Neuronal stem cell (in vitro differentiated cells): ENCODE results near the gene MACROD1.
A peak's percentile ranks its signal among the peaks of the same experiment; 100 is the strongest.

ENCODE experiments used
- DNase-seq: peaks from one replicate; pipeline ENCODE4 v3.0.0-alpha.2; 2013; ENCODE audit warnings: low spot score
- H2AFZ ChIP-seq: one replicate; pipeline ENCODE4 v1.6.1; 2013; ENCODE audit warnings: mild to moderate bottlenecking, low read length, inconsistent platforms
- H2AK5ac ChIP-seq: 2 replicates; pipeline ENCODE4 v1.6.1; 2013; ENCODE audit warnings: low read depth, mild to moderate bottlenecking, inconsistent platforms, low read length, moderate library complexity, mixed read lengths
- H2BK120ac ChIP-seq: 2 replicates; pipeline ENCODE4 v1.6.1; 2013; ENCODE audit warnings: low read depth, mild to moderate bottlenecking, inconsistent platforms, low read length, moderate library complexity, mixed read lengths
- H2BK12ac ChIP-seq: one replicate; pipeline ENCODE4 v1.6.1; 2013; ENCODE audit warnings: low read length, inconsistent platforms
- H2BK15ac ChIP-seq: 2 replicates; pipeline ENCODE4 v1.6.1; 2013; ENCODE audit warnings: mild to moderate bottlenecking, low read length, inconsistent platforms, mixed read lengths
- H2BK5ac ChIP-seq: one replicate; pipeline ENCODE4 v1.6.1; 2013; ENCODE audit warnings: inconsistent platforms, mild to moderate bottlenecking, low read length, moderate library complexity
- H3K14ac ChIP-seq: one replicate; pipeline ENCODE4 v1.6.1; 2013; ENCODE audit warnings: low read length, inconsistent platforms
- H3K18ac ChIP-seq: 2 replicates; pipeline ENCODE4 v1.6.1; 2013; ENCODE audit warnings: low read length, inconsistent platforms
- H3K23ac ChIP-seq: 2 replicates; pipeline ENCODE4 v1.6.1; 2013; ENCODE audit warnings: low read depth, mild to moderate bottlenecking, mixed read lengths, low read length, inconsistent platforms; ENCODE audit not compliant: poor library complexity
- H3K27ac ChIP-seq: replicated peaks from 3 replicates; pipeline ENCODE4 v1.5.1; 2013; ENCODE audit warnings: low read length, inconsistent platforms
- H3K27me3 ChIP-seq, 3 experiments: 2 replicates each; pipeline ENCODE4 v1.6.1; 2013; ENCODE audit warnings: low read length in 3 of 3, mild to moderate bottlenecking in 2 of 3, inconsistent platforms in 1 of 3, low read depth in 1 of 3, mixed read lengths in 1 of 3, moderate library complexity in 1 of 3; ENCODE audit not compliant: control insufficient read depth in 3 of 3, insufficient read depth in 3 of 3
- H3K36me3 ChIP-seq, 2 donors: replicated peaks in 1 of 2; 2 replicates each; pipeline ENCODE4 v1.6.1; 2013; ENCODE audit warnings: low read length in 2 of 2; ENCODE audit not compliant: control insufficient read depth in 2 of 2, insufficient read depth in 2 of 2
- H3K4ac ChIP-seq: 2 replicates; pipeline ENCODE4 v1.6.1; 2013; ENCODE audit warnings: inconsistent platforms, mild to moderate bottlenecking, low read length, moderate library complexity
- H3K4me1 ChIP-seq, 2 donors: 1 replicate in 1 of 2; 2 replicates in 1 of 2; pipeline ENCODE4 v1.6.1; 2013; ENCODE audit warnings: low read length in 2 of 2, low read depth in 1 of 2; ENCODE audit not compliant: control insufficient read depth in 2 of 2, insufficient read depth in 1 of 2
- H3K4me2 ChIP-seq: one replicate; pipeline ENCODE4 v1.6.1; 2013; ENCODE audit warnings: mild to moderate bottlenecking, low read length, inconsistent platforms; ENCODE audit not compliant: insufficient read depth, poor library complexity, severe bottlenecking
- H3K4me3 ChIP-seq, 2 donors: 2 replicates each; pipeline ENCODE4 v1.5.1; 2013; ENCODE audit warnings: low read length in 2 of 2, mild to moderate bottlenecking in 2 of 2, inconsistent platforms in 1 of 2, moderate library complexity in 1 of 2
- H3K79me1 ChIP-seq: one replicate; pipeline ENCODE4 v1.6.1; 2013; ENCODE audit warnings: low read depth, mild to moderate bottlenecking, inconsistent platforms, low read length, moderate library complexity
- H3K9ac ChIP-seq: one replicate; pipeline ENCODE4 v1.6.1; 2013; ENCODE audit warnings: mild to moderate bottlenecking, low read depth, low read length, inconsistent platforms; ENCODE audit not compliant: poor library complexity
- H3K9me3 ChIP-seq, 2 donors: replicated peaks in 1 of 2; 2 replicates each; pipeline versions ENCODE3 to v1.6.1; 2013; ENCODE audit warnings: low read length in 2 of 2, mild to moderate bottlenecking in 2 of 2, inconsistent platforms in 1 of 2, low read depth in 1 of 2, mixed read lengths in 1 of 2, moderate library complexity in 1 of 2; ENCODE audit not compliant: control insufficient read depth in 2 of 2, insufficient read depth in 1 of 2
- H4K8ac ChIP-seq: one replicate; pipeline ENCODE4 v1.6.1; 2013; ENCODE audit warnings: low read depth, mild to moderate bottlenecking, inconsistent platforms, low read length, moderate library complexity
- H4K91ac ChIP-seq: one replicate; pipeline ENCODE4 v1.6.1; 2013; ENCODE audit warnings: low read length, low read depth, mild to moderate bottlenecking, inconsistent platforms; ENCODE audit not compliant: poor library complexity
- WGBS, 2 donors: extraction: QIAGEN DNeasy Blood & Tissue Kit; methylation state at CpG; one replicate each; pipeline ENCODE4 v1.1.7; 2013; ENCODE audit warnings: missing lambda C conversion rate in 2 of 2, mixed read lengths in 1 of 2; ENCODE audit not compliant: insufficient read length in 2 of 2, insufficient replicate concordance in 1 of 2; ENCODE audit errors: extremely low coverage in 2 of 2; 5-methylcytosine and 5-hydroxymethylcytosine counted together

MACROD1 gene

GRCh38 chr11:64204080-64204440 is 38.1 kb upstream of the MACROD1 start:
- no peak overlapping the region for H3K27ac ChIP-seq
- no peak overlapping the region for H3K23ac ChIP-seq
- peaks cover 6 to 11% of the 10 kb centered on the region in 2 donors for H3K4me1 ChIP-seq
- H2AFZ ChIP-seq, result no peak overlapping the region
- no peak overlapping the region for H3K4me3 ChIP-seq
- no CpG with 5 or more reads among the region's 16 CpGs for WGBS, 2 donors
- H2BK12ac ChIP-seq, result no peak overlapping the region
- no peak for DNase-seq
- peaks cover 0 to 3% of the 10 kb centered on the region in 2 donors for H3K9me3 ChIP-seq
- H3K14ac ChIP-seq, result no peak overlapping the region
- H3K36me3 ChIP-seq, result peaks cover 60 to 80% of the 10 kb centered on the region in 2 donors
- no peak overlapping the region for H3K4ac ChIP-seq
- H2BK15ac ChIP-seq, result no peak overlapping the region
- no peak overlapping the region for H3K4me2 ChIP-seq
- no peak overlapping the region for H3K9ac ChIP-seq
- H2AK5ac ChIP-seq, result no peak overlapping the region
- H4K8ac ChIP-seq, result no peak overlapping the region
- no peak overlapping the region for H2BK120ac ChIP-seq
- peaks cover 2% of the 10 kb centered on the region for H3K79me1 ChIP-seq
- no peak overlapping the region for H4K91ac ChIP-seq
- H3K18ac ChIP-seq, result no peak overlapping the region
- H3K27me3 ChIP-seq, result no peaks in the 10 kb centered on the region
- H2BK5ac ChIP-seq, result no peak overlapping the region

- Histone ChIP-seq H3K14ac (no peak overlapping the region), H3K79me1 (peaks cover 2% of the 10 kb centered on the region), H4K8ac (no peak overlapping the region), H3K27me3 (no peaks in the 10 kb centered on the region), H2AFZ (no peak overlapping the region), H2BK15ac (no peak overlapping the region), H3K9ac (no peak overlapping the region), H3K4me3 (no peak overlapping the region), H2AK5ac (no peak overlapping the region), H4K91ac (no peak overlapping the region), H3K27ac (peak overlapping the region; percentile 30), H3K18ac (no peak overlapping the region), H3K23ac (no peak overlapping the region), H3K9me3 (peaks cover 0 to 3% of the 10 kb centered on the region in 2 donors), H2BK5ac (no peak overlapping the region), H3K36me3 (peaks cover 60 to 85% of the 10 kb centered on the region in 2 donors), H3K4me2 (no peak overlapping the region), H2BK12ac (no peak overlapping the region), H3K4me1 (peaks cover 6 to 11% of the 10 kb centered on the region in 2 donors), H3K4ac (no peak overlapping the region), H2BK120ac (no peak overlapping the region)
- no CpG with 5 or more reads among the region's 27 CpGs for WGBS, 2 donors
- no peak for DNase-seq
Observed at GRCh38 chr11:64203421-64204079, 37.6 kb upstream of the MACROD1 start.

- H3K27ac ChIP-seq, result peak overlapping the region; percentile 30
- no peaks in the 10 kb centered on the region for H3K27me3 ChIP-seq
- H3K4ac ChIP-seq, result no peak overlapping the region
- no peak overlapping the region for H2BK15ac ChIP-seq
- peaks cover 65 to 91% of the 10 kb centered on the region in 2 donors for H3K36me3 ChIP-seq
- H3K9ac ChIP-seq, result no peak overlapping the region
- H2AK5ac ChIP-seq, result no peak overlapping the region
- no peak overlapping the region for H3K14ac ChIP-seq
- H2BK12ac ChIP-seq, result no peak overlapping the region
- H3K4me1 ChIP-seq, result peaks cover 6 to 9% of the 10 kb centered on the region in 2 donors
- peak overlapping the region; percentile 84 for H4K8ac ChIP-seq
- H3K79me1 ChIP-seq, result peaks cover 2% of the 10 kb centered on the region
- no CpG with 5 or more reads among the region's 9 CpGs for WGBS, 2 donors
- H2AFZ ChIP-seq, result no peak overlapping the region
- no peak overlapping the region for H2BK120ac ChIP-seq
- H4K91ac ChIP-seq, result no peak overlapping the region
- no peak overlapping the region for H3K4me2 ChIP-seq
- H3K9me3 ChIP-seq, result peaks cover 0 to 3% of the 10 kb centered on the region in 2 donors
- H2BK5ac ChIP-seq, result no peak overlapping the region
- no peak overlapping the region for H3K4me3 ChIP-seq
- H3K18ac ChIP-seq, result no peak overlapping the region
- no peak overlapping the region for H3K23ac ChIP-seq
- DNase-seq, result no peak
Observed at GRCh38 chr11:64202992-64203391, 37.1 kb upstream of the MACROD1 start.

- peaks cover 0 to 2% of the 10 kb centered on the region in 2 donors for H3K9me3 ChIP-seq
- no peak overlapping the region for H2BK12ac ChIP-seq
- no peak overlapping the region for H2BK5ac ChIP-seq
- no peak overlapping the region for H3K23ac ChIP-seq
- no peak overlapping the region for H3K4me2 ChIP-seq
- no peak overlapping the region for H3K4me3 ChIP-seq
- H3K4ac ChIP-seq, result no peak overlapping the region
- peaks cover 66 to 98% of the 10 kb centered on the region in 2 donors for H3K36me3 ChIP-seq
- no peak overlapping the region for H3K27ac ChIP-seq
- peaks cover 0 to 6% of the 10 kb centered on the region in 2 donors for H3K4me1 ChIP-seq
- WGBS, 2 donors, result no CpG with 5 or more reads among the region's 3 CpGs
- no peak overlapping the region for H2BK15ac ChIP-seq
- no peak overlapping the region for H4K91ac ChIP-seq
- no peak overlapping the region for H3K18ac ChIP-seq
- H2AFZ ChIP-seq, result no peak overlapping the region
- H3K27me3 ChIP-seq, result no peaks in the 10 kb centered on the region
- no peak overlapping the region for H2AK5ac ChIP-seq
- H3K9ac ChIP-seq, result no peak overlapping the region
- DNase-seq, result no peak
- no peak overlapping the region for H2BK120ac ChIP-seq
- H3K14ac ChIP-seq, result no peak overlapping the region
- H4K8ac ChIP-seq, result no peak overlapping the region
- no peaks in the 10 kb centered on the region for H3K79me1 ChIP-seq
Observed at GRCh38 chr11:64201543-64201942, 35.6 kb upstream of the MACROD1 start.
